ENCODE results near the gene SND1. TPM values are rescaled to one million over a fixed set of nuclear protein-coding genes. Genes with fewer than 3 reads are reported as not detected.

SND1 gene
- total and polyA plus RNA-seq, 10 of the 15 experiments (the other 5 are each of a cell fraction or from before 2014, with no cell fraction given): 52.4 to 270 (median 146) TPM

DNA sequence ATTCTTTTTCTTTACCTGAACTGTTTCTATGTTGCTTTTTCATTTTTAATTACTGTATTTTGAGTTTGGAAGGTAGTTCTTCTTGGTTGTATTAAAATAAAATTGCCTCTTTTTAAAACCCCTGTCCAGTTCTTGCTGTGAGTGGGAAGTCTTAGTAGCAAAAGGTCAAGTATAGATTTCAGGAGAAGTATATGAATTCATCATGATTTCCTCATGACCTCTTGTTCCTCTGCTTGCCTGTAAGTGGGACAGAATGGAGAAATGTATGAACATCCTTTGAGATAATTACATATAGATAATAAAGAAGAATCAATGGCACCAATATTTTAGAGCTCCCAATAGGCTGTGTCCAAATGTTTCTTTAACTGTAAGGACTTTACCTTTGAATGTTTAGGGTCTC lies 253.0 kb downstream of the SND1 start:
- ChIA-PET RAD21 (ENCODE audit: unreplicated experiment) (interaction anchor here (1.0 kb wide), 1 partner anchor 56 kb away, joined by 3 read pairs; no protein-coding TSS in a partner anchor), POLR2A (interaction anchor here (0.7 to 2.2 kb wide), 3 partner anchors 9 to 24 kb away, joined by 4 to 8 read pairs (median 4); no protein-coding TSS in a partner anchor), CTCF (interaction anchor here (1.0 to 1.7 kb wide), 2 partner anchors 10 to 49 kb away, joined by 4 to 8 read pairs; no protein-coding TSS in a partner anchor), SMC1A (ENCODE audit: uncharacterized antibody, unreplicated experiment) (interaction anchor here (1.0 to 2.8 kb wide), 6 partner anchors 8 to 194 kb away, joined by 3 to 10 read pairs (median 6); no protein-coding TSS in a partner anchor)
- no TSS peak for BruUV-seq (replicated peaks)
- H3K36me3 ChIP-seq (ENCODE audit: control insufficient read depth in 2 of 2, insufficient read depth in 2 of 2, low read length in 1 of 2): peaks cover 3 to 9% of the 10 kb centered on the region in 2 experiments; a peak in 3 of 4 replicates
- no peaks in the 10 kb centered on the region for H3K27me3 ChIP-seq (replicated peaks in 1 of 2; ENCODE audit: control insufficient read depth in 2 of 2, insufficient read depth in 2 of 2, low read length in 1 of 2)
- TF ChIP-seq CREB1 (IDR thresholded peaks at IDR 0.05; ENCODE audit: low read depth) (no peak), ZNF274 (IDR thresholded peaks at IDR 0.05; ENCODE audit: insufficient read depth, insufficient read length) (no peak), EZH2 (IDR thresholded peaks at IDR 0.05; ENCODE audit: borderline replicate concordance, control insufficient read depth, low read depth, low read length) (no peak), DPF2 (IDR thresholded peaks at IDR 0.05) (no peak), HCFC1 (IDR thresholded peaks at IDR 0.05; ENCODE audit: low read length) (no peak), E2F8 (IDR thresholded peaks at IDR 0.05; ENCODE audit: low read depth, partially characterized antibody) (no peak), FOXK2 (IDR thresholded peaks at IDR 0.05) (no peak), RFX5 (IDR thresholded peaks at IDR 0.05; ENCODE audit: low read depth, low read length) (no peak)
- TF ChIP-seq, protein P1, sequence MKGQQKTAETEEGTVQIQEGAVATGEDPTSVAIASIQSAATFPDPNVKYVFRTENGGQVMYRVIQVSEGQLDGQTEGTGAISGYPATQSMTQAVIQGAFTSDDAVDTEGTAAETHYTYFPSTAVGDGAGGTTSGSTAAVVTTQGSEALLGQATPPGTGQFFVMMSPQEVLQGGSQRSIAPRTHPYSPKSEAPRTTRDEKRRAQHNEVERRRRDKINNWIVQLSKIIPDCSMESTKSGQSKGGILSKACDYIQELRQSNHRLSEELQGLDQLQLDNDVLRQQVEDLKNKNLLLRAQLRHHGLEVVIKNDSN (IDR thresholded peaks at IDR 0.05; ENCODE audit: borderline replicate concordance, extremely low read length, insufficient read depth, low read depth, low read length): no peak
- TF ChIP-seq, protein P2, sequence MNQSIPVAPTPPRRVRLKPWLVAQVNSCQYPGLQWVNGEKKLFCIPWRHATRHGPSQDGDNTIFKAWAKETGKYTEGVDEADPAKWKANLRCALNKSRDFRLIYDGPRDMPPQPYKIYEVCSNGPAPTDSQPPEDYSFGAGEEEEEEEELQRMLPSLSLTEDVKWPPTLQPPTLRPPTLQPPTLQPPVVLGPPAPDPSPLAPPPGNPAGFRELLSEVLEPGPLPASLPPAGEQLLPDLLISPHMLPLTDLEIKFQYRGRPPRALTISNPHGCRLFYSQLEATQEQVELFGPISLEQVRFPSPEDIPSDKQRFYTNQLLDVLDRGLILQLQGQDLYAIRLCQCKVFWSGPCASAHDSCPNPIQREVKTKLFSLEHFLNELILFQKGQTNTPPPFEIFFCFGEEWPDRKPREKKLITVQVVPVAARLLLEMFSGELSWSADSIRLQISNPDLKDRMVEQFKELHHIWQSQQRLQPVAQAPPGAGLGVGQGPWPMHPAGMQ (IDR thresholded peaks at IDR 0.05; ENCODE audit: borderline replicate concordance): no peak
- no peak overlapping the region for H3K27ac ChIP-seq (ENCODE audit: control insufficient read depth, insufficient read depth)
- in situ Hi-C loops (cut with MboI) (no loop called here), intact Hi-C loops (cut with micrococcal nuclease; ENCODE audit: unreplicated experiment) (no loop called here)
- H2AFZ ChIP-seq (ENCODE audit: control insufficient read depth, low read depth, low read length): no peak overlapping the region
- DNase-seq (ENCODE audit: low read depth, low spot score) (no peak), ATAC-seq (no peak), FAIRE-seq (no peak)
- no peak overlapping the region for H3K4me2 ChIP-seq (ENCODE audit: control insufficient read depth, insufficient read depth)
- H3K4me3 ChIP-seq: no peak overlapping the region
- H3K9me3 ChIP-seq (replicated peaks; ENCODE audit: control insufficient read depth, insufficient read depth, low read length): no peaks in the 10 kb centered on the region
- no peak overlapping the region for H3K9ac ChIP-seq (ENCODE audit: control insufficient read depth, insufficient read depth, low read length)
- H4K20me1 ChIP-seq (ENCODE audit: control insufficient read depth, insufficient read depth): no peaks in the 10 kb centered on the region; the same call in 1 of the 2 replicates
- H3K79me2 ChIP-seq (ENCODE audit: control insufficient read depth, insufficient read depth, low read length): peaks cover 23% of the 10 kb centered on the region
- H3K4me1 ChIP-seq (ENCODE audit: control insufficient read depth, insufficient read depth, low read length): peaks cover 60% of the 10 kb centered on the region

Measured in GM12878 (cell line).